ENCODE data around the gene PET117. TPM values are rescaled to one million over a fixed set of nuclear protein-coding genes. Genes with fewer than 3 reads are reported as not detected.

The PET117 gene
- total and polyA plus RNA-seq, 4 donors = 3.5 to 10.2 (median 8.7) TPM

DNA sequence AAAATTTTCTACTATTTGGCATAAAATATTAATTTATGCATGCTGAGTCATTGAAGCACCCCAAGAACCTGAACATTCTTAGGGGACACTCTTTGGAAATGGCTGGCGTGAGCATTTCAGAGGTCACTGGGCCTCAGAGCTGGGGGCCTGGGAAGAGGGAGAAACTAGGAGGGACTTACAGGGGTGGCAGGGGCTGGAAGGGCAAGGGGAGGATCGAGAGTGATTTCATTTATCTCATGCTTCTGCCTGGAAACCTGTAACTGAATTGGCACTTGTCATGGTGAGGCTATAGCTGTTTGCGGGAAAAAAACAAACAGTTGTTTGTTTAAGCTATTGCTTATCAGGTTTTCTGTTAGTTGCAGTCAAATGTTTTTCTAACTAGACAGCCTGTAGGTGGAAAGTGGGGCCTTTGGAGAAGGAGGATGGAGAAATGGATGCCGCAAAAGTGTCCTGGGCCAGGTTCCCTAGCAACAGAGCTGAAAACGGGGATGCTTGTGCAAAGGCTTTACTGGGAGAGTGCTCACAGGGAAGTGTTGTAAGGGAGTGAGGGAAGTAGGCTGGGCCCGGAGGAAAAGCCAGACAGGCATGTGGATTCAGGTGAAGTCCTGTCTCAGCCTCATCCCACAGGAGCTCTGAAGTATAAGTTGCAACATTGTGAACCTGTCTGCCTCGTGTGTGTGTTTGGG lies 36.4 kb upstream of the PET117 start:
- H3K4me1 ChIP-seq (ENCODE audit: control insufficient read depth in 4 of 4, insufficient read depth in 4 of 4, low read length in 3 of 4) = no peaks in the 10 kb centered on the region
- no peak overlapping the region for H3K9ac ChIP-seq (ENCODE audit: low read depth in 1 of 2, low read length in 2 of 2)
- H3K36me3 ChIP-seq (ENCODE audit: control insufficient read depth in 4 of 4, insufficient read depth in 3 of 4, low read depth in 1 of 4, low read length in 3 of 4) = no peaks in the 10 kb centered on the region
- H3K27me3 ChIP-seq (ENCODE audit: control insufficient read depth in 4 of 4, insufficient read depth in 4 of 4, low read length in 3 of 4) = peaks cover 0 to 2% (median 0%) of the 10 kb centered on the region in 4 donors
- no peak for TF ChIP-seq TAF1 (conservative IDR thresholded peaks at IDR 0.05)
- TF ChIP-seq EGR1 (IDR thresholded peaks at IDR 0.05; ENCODE audit: low read depth in 2 of 2) = no peak
- TF ChIP-seq, protein P1, sequence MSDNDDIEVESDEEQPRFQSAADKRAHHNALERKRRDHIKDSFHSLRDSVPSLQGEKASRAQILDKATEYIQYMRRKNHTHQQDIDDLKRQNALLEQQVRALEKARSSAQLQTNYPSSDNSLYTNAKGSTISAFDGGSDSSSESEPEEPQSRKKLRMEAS (IDR thresholded peaks at IDR 0.05) = no peak
- TF ChIP-seq FOXA2 (IDR thresholded peaks at IDR 0.05) = no peak
- no peak for TF ChIP-seq YY1 (IDR thresholded peaks at IDR 0.05)
- no peak for TF ChIP-seq HNF4G (IDR thresholded peaks at IDR 0.05)
- TF ChIP-seq SP1 (IDR thresholded peaks at IDR 0.05) = no peak
- no peak for TF ChIP-seq HNF4A (conservative IDR thresholded peaks at IDR 0.05)
- no peak for TF ChIP-seq JUND (IDR thresholded peaks at IDR 0.05)
- TF ChIP-seq, protein P2, sequence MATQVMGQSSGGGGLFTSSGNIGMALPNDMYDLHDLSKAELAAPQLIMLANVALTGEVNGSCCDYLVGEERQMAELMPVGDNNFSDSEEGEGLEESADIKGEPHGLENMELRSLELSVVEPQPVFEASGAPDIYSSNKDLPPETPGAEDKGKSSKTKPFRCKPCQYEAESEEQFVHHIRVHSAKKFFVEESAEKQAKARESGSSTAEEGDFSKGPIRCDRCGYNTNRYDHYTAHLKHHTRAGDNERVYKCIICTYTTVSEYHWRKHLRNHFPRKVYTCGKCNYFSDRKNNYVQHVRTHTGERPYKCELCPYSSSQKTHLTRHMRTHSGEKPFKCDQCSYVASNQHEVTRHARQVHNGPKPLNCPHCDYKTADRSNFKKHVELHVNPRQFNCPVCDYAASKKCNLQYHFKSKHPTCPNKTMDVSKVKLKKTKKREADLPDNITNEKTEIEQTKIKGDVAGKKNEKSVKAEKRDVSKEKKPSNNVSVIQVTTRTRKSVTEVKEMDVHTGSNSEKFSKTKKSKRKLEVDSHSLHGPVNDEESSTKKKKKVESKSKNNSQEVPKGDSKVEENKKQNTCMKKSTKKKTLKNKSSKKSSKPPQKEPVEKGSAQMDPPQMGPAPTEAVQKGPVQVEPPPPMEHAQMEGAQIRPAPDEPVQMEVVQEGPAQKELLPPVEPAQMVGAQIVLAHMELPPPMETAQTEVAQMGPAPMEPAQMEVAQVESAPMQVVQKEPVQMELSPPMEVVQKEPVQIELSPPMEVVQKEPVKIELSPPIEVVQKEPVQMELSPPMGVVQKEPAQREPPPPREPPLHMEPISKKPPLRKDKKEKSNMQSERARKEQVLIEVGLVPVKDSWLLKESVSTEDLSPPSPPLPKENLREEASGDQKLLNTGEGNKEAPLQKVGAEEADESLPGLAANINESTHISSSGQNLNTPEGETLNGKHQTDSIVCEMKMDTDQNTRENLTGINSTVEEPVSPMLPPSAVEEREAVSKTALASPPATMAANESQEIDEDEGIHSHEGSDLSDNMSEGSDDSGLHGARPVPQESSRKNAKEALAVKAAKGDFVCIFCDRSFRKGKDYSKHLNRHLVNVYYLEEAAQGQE (IDR thresholded peaks at IDR 0.05) = no peak
- no peak for TF ChIP-seq GABPA (IDR thresholded peaks at IDR 0.05 in 1 of 2, conservative IDR thresholded peaks at IDR 0.05 in 1 of 2)
- TF ChIP-seq, protein P3, sequence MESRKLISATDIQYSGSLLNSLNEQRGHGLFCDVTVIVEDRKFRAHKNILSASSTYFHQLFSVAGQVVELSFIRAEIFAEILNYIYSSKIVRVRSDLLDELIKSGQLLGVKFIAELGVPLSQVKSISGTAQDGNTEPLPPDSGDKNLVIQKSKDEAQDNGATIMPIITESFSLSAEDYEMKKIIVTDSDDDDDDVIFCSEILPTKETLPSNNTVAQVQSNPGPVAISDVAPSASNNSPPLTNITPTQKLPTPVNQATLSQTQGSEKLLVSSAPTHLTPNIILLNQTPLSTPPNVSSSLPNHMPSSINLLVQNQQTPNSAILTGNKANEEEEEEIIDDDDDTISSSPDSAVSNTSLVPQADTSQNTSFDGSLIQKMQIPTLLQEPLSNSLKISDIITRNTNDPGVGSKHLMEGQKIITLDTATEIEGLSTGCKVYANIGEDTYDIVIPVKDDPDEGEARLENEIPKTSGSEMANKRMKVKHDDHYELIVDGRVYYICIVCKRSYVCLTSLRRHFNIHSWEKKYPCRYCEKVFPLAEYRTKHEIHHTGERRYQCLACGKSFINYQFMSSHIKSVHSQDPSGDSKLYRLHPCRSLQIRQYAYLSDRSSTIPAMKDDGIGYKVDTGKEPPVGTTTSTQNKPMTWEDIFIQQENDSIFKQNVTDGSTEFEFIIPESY (IDR thresholded peaks at IDR 0.05) = no peak
- TF ChIP-seq, protein P4, sequence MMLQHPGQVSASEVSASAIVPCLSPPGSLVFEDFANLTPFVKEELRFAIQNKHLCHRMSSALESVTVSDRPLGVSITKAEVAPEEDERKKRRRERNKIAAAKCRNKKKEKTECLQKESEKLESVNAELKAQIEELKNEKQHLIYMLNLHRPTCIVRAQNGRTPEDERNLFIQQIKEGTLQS (IDR thresholded peaks at IDR 0.05) = no peak
- no peak for TF ChIP-seq RXRA (IDR thresholded peaks at IDR 0.05)
- no peak for TF ChIP-seq NR2F2 (IDR thresholded peaks at IDR 0.05)
- no peak for TF ChIP-seq FOXA1 (IDR thresholded peaks at IDR 0.05)
- no peaks in the 10 kb centered on the region for H3K9me3 ChIP-seq (ENCODE audit: control insufficient read depth in 4 of 4, low read length in 3 of 4)
- no peak overlapping the region for H3K27ac ChIP-seq (ENCODE audit: low read depth in 1 of 2, low read length in 2 of 2)
- 32% methylated on average over 7 of the region's 7 CpGs for WGBS
- no peak for DNase-seq (ENCODE audit: low spot score)
- no peak overlapping the region for H3K4me3 ChIP-seq (ENCODE audit: low read depth in 1 of 3, low read length in 3 of 3)

DNA sequence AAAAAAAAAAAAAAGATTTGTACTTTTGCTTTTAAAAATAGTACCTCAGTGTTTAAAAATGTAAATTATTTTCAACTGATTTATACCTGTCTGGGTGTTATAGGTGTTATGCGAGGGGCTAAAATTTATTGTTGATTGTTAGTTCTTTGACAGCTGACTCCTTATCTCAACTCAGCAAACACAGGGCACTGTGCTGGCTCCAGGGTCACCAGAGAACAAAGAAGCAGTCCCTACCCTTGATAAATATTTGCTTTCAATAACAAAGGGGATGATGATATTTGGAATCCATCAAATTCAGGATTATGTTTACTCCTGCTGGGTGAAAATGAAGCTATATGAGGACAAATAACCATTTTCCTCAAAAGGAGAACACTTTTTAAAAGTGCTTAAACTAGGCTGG lies 34.2 kb upstream of the PET117 start:
- 23% methylated on average over 1 of the region's 1 CpG for WGBS
- H3K4me3 ChIP-seq (ENCODE audit: low read depth in 1 of 3, low read length in 3 of 3) = no peak overlapping the region
- no peak overlapping the region for H3K9ac ChIP-seq (ENCODE audit: low read depth in 1 of 2, low read length in 2 of 2)
- H3K4me1 ChIP-seq (ENCODE audit: control insufficient read depth in 4 of 4, insufficient read depth in 4 of 4, low read length in 3 of 4) = no peaks in the 10 kb centered on the region
- H3K36me3 ChIP-seq (ENCODE audit: control insufficient read depth in 4 of 4, insufficient read depth in 3 of 4, low read depth in 1 of 4, low read length in 3 of 4) = no peaks in the 10 kb centered on the region
- TF ChIP-seq NR2F2 (IDR thresholded peaks at IDR 0.05) (no peak), TAF1 (conservative IDR thresholded peaks at IDR 0.05) (no peak)
- TF ChIP-seq, protein P5, sequence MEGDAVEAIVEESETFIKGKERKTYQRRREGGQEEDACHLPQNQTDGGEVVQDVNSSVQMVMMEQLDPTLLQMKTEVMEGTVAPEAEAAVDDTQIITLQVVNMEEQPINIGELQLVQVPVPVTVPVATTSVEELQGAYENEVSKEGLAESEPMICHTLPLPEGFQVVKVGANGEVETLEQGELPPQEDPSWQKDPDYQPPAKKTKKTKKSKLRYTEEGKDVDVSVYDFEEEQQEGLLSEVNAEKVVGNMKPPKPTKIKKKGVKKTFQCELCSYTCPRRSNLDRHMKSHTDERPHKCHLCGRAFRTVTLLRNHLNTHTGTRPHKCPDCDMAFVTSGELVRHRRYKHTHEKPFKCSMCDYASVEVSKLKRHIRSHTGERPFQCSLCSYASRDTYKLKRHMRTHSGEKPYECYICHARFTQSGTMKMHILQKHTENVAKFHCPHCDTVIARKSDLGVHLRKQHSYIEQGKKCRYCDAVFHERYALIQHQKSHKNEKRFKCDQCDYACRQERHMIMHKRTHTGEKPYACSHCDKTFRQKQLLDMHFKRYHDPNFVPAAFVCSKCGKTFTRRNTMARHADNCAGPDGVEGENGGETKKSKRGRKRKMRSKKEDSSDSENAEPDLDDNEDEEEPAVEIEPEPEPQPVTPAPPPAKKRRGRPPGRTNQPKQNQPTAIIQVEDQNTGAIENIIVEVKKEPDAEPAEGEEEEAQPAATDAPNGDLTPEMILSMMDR (IDR thresholded peaks at IDR 0.05; ENCODE audit: low read depth, low read length, missing input control) = no peak
- TF ChIP-seq, protein P3 (IDR thresholded peaks at IDR 0.05) = no peak
- no peak for DNase-seq (ENCODE audit: low spot score)
- H3K9me3 ChIP-seq (ENCODE audit: control insufficient read depth in 4 of 4, low read length in 3 of 4) = no peaks in the 10 kb centered on the region
- peaks cover 0 to 2% (median 0%) of the 10 kb centered on the region in 4 donors for H3K27me3 ChIP-seq (ENCODE audit: control insufficient read depth in 4 of 4, insufficient read depth in 4 of 4, low read length in 3 of 4)
- H3K27ac ChIP-seq (ENCODE audit: low read depth in 1 of 2, low read length in 2 of 2) = no peak overlapping the region

All from liver (tissue), 9 donors.